Fibroblast of skin of abdomen (primary cell): ENCODE data around the gene ARHGAP26.

Source experiments
- DNase-seq: peaks from one replicate; pipeline ENCODE4 v3.0.0-alpha.2; 2013

Gene ARHGAP26

DNA sequence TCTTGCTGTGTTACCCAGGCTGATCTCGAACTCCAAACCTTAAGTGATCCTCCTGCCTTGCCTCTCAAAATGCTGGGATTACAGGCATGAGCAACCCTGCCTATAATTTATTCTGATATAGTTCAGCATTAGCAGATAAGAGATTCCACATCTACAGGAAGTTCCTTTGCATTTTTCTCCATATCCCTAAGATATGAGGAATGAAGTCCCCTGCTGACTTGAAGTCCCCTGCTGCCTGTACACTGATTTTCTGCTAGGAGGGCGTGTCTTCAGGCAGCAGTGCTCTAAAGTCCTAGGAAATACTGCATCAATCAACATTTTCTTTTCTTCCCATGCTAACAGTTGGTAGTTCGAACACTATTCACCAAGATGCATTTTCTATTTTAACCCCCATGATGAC lies 105.8 kb downstream of the ARHGAP26 start:
- no peak for DNase-seq

DNA sequence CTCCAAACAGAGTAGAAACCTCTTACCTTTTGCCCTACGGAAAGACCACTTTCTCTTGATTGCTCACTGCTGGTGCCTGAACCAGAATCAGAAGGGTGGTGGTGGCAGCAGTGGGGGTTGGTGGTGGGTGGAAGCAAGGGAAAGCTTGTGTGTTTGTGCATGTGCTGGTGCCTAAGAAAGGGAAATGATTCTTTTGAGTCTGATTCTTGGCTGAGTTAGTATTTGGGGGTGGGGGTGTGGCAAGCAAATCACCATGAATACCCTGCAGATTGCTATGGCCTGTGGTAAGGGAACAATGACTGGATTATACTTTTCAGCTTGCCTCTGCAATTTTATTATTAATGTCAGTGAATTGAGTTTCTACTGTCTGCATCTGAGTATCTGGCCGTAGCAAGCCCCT lies 106.6 kb downstream of the ARHGAP26 start:
- DNase-seq = no peak

DNA sequence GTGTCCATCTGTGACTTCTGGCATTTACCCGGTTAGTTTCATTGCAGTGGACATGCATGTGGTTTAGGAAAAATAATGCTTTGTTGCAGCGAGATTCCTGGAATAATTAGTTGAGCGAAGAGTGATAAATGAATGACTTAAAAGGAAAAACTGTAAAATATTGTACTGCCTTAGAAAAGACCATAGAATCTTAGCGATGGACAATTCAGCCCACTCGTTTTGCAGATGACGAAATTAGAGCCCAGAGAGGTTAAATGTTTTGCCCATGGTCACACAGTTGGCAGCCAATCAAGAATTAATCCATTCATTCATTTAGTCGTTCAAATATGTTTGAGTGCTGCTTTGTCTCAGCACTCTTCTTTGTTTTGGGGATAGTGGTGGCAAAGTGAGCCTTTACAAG lies 107.9 kb downstream of the ARHGAP26 start:
- no peak for DNase-seq

DNA sequence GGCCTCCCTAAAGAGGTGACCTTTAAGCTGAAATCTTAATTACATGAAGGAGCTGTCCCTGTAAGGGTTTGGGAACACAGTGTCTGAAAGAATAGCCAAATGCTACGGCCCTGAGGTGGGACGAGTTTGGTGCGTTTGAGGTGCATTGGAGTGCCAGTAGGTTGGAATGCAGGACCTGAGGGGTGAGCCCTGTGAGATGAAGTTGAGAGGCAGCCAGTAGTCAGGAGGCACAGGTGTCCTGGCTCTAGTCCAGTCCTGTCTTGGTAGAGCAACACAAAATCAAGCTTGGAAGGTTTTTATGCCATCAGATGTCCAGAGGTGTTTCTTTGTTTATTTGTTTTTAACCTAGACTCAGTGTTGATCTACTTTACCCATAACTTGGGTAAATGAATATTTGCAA lies 108.5 kb downstream of the ARHGAP26 start:
- no peak for DNase-seq

DNA sequence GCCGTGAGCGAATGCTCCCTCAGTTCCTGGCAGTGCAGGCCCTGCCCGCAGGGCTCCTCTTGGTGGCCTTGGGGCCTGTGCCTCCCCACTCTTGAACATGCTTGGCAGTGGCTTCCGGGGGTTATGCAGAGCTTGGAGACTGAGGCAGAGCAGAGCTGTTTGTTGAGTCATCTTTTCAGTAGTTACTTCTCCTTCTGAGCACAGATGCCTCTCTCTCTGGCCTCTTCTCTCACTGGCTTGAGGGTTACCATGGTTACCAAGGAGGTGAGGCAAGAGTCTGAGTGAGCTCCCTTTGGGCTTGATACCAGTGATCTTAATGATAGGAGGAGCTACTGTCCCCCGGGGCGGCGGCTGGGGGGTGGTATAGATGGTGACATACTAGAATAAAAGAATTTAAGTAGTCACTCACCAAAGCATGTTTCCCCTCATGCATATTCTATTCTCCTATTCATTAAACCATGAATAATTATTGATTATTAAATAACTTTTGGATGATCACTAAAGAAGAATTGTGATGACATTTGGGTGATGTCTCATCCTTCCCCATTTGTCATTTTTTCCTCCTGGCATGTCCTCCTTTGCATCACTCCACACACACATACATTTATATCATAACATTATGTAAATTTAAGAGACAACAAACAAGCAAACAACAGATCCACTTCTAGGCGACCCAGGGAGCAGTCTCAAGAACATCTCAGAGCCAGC lies 111.1 kb downstream of the ARHGAP26 start:
- peak; percentile 75 for DNase-seq

DNA sequence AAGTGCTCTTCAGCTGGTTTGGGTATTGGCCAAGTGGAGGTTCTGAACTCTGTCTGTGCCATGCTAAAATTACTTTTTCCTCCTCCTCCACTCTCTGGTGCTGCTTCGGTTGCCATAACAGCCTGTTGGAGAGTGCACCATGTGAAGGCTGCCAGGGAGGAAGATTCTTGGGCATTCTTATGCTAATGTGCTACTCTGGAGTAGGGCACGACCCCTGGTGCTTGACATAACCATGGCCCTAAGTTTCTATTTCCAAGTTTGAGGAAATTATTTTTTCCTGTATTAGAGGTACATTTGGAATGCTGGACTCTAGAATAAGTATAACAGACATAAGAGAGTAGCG lies 111.6 kb downstream of the ARHGAP26 start:
- no peak for DNase-seq

DNA sequence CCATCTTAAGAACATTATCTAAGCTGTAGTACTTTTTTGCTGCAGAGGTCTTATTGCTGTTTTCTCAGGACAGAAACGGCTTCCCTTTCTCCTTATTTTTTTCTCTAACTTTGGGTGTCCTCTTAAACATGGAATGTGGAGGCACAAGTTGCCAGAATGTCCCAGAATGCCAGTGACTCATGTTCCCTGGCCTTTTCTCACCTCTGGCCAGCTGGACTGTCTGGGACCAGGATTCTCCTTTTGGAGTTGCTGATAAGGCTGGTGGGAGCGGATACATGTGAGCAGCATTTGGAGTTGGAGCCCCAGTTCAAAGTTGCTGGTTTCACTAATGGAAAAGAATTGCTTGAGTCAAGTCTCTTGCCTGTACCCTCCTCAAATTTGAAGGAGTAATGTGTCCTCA lies 112.8 kb downstream of the ARHGAP26 start:
- DNase-seq = peak; percentile 35

DNA sequence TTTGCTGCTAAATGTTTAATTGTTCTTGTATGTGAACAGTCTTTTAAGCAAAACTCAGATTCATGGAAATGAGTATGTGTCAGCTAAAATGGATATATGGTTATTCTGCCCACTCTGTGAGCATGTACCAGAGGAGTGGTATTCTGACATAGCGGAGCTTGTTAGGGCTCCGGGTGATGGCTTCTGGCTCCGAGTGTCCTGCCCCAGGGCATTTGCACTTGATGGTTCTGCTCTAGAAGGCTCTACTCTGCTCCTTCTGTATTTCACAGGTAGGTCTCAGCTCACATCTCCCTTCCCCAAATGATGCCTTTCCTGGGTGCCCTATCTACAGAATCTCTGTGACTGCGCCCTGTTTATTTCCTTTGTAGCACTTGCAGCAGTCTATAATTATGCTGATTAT lies 113.3 kb downstream of the ARHGAP26 start:
- no peak for DNase-seq

DNA sequence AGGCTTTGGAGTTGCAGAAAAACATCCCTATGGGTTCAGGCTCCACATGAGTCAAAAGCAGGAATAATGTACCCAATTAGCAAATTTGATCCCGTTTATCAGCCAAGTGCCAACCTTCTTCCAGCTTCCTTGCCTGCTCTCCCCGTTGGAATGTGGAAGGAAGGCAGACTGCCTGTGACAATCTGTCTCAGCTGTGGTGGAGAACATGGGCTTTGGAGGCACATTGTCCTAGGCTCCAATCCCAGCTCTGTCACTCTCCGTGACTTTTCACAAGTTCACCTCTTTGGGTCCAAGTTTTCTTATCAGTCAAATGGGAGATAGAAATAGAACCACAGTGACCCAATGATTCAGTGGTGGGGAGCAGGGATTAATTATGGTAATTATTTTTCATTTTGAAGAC lies 113.9 kb downstream of the ARHGAP26 start:
- no peak for DNase-seq

DNA sequence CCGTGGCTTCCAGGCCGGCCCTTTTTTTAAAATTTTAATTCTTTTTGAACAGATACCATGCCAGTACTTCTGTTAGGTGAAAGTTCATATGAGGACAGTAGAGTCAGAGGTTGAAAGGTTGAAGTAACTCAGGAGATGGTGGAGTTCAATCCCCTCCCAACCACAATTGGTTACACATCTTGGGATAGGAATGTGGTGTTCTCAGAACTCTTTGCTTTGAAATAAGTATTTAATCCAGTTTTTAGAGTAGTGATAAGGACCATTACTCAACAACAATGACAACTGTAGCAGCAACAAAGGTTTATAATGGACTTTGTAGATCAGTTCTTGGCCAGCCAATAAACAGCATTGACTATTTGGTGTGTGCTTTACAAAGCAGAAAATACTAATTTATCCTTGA lies 116.0 kb downstream of the ARHGAP26 start:
- no peak for DNase-seq

DNA sequence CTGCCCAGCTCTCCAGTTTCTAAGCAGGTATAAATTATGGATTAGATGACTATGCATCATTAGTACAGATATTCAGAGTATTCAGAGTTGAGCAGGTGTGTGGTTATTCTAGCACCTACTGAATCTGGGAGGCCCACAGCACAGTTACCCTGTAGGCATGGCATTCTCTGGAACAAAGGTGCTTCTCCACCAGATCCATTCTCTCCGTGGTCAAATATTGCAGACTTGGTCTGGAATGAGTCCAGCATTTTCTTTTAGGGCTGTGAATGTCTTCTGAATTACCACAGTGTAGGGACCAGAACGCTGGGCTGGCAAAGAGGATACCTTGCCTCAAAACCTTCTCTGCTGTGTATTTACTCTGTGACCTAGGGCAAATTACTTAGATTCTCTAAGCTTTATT lies 116.8 kb downstream of the ARHGAP26 start:
- no peak for DNase-seq

DNA sequence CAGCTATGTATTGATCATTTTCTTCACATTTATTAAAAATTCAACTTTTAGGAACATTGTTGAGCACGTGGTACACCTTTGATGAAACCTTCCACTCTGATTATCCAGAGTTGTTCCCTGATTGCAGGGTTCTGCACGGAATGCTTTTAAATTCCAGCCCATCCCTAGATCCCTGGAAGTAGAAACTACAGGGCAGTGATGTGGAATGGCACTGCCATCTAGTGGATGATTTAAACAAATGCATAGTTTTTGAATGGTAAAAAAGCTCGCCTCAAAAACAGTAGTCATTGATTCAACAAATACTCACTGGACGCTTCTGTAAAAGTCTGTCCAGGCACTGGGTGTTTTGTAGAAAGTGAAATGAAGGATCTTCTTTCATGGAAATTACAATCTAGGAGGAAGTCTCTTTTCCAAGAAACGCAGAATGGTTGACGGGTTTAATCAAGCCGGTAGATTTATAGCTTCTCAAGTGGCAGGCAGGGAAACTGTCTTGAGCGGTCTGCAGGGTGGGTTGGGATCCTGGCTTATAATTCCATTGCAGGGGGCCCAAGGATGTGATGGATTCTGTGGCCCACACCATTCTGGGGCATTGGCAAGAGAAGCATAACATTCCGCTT lies 118.4 kb downstream of the ARHGAP26 start:
- peak; percentile 60 for DNase-seq

DNA sequence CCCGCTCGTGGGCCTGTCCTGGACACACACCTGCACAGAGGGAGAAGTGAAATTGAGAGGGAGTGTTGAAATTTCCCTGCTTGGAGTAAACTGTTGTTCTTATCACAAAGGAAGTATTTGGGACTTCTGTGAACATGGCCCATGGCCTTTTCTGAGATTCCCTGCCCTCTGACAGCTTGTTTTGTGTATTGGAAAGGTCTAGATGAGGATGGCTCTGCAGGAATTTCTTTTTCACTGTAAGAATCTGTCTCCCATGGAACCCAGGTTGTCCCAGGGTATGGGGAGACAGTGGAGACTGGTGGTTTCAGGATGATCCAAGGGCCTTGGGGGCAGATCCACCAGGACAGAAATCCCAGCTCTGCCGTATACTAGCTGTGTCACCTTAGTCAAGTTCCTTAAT lies 121.8 kb downstream of the ARHGAP26 start:
- DNase-seq = no peak

DNA sequence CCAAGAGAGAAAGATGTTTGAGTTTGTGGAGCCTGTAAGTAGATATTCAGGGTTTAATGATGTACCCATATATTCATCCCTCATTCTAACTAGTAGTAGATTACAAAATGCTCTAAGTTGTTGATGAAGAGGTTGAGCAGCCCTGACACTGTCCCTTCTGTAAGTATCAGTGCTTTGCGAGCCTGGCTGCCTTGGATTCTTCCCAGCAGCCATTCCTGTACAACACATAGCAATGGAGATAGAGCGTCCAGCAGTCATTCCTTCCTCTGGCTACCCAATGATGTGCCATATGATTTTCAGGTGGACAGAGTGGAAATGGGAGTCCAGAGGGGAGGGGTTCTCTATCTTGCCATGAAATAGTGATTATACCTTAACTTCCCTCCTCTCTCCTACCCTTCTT lies 124.1 kb downstream of the ARHGAP26 start:
- DNase-seq = no peak

DNA sequence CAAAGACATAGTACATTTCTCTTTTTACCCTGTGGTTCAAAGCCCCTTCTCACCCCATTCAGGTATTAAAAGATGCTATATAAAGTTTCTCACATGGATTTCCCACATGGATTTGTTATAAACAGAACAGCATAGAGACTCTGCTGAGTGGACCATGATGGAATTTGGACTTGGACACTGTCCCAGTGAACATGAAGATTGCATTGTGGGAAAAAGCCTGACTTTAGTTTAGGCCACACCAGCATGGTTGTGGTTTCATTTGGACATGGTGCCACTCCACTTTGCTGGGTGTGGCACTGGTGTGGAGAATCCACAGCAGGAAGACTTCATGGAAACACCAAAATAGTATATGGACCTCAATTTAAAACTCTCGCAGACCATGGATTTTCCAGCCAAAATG lies 124.6 kb downstream of the ARHGAP26 start:
- peak; percentile 69 for DNase-seq

DNA sequence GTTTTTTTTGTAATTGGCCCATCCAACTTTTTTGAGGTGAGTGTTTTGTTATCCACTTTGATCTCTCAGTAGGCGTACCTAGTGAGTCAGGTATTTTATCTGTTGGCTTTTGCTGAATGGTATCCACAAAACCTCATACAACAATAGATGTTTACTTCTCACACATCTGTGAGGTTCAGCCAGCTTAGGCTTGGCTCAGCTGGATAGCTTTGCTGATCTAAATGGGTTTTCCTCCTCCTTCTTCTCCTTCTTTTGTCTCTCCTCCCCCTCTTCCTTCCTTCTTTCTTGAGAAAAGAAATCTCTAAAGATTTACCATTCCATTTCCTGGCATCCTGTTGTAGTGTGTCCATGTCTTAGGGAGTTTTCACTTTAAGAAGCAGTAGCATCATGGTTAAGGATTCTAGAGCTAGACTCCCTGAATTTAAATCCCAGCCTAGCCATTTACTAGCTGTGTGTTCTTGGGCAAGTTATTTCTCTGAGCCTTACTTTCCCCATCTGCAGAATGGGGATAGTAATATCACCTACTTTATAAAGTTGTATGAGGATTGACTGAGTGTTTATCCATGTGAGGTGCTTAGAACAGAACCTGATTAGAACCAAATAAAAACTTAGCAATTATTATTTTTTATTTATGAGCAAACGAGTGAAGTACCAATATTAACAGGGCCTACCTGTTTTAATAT lies 126.3 kb downstream of the ARHGAP26 start:
- DNase-seq = no peak

DNA sequence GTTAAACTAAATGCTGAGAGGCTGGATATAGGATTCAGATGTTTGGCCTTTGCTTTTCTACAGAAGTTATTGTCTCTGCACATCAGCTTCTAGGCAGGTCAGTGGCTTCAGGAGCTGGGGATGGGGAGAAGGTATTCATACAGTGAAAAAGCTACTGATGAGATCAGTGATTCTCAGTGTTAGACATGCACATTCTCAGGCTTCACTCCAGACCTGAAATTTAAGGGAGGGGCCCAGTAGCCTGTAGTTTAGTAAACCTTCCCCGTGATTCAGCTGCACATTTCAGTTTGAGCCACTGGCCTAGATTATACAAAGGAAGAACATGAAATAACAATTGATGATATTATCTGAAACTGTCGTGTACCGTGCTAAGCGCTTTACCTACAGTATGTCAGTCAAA lies 127.2 kb downstream of the ARHGAP26 start:
- no peak for DNase-seq

DNA sequence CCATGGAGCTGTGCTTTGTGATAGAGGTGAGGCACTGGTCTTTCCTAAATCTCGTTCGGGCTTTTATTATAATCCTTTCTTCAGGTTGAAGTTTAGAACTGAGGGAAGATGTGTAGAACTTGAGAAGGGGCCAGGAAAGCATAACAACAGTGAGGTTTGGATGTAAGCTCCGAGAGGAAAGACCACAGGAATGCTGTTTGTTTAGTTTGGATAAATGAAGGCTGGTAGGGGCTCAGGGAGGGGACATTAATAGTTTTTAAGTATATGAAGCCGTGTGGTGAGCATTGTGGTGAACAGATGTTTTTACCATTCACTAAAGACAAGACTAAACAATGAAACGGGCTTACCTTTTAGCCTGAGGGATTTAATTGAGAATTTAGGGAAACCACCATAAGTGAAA lies 130.8 kb downstream of the ARHGAP26 start:
- DNase-seq = peak; percentile 86

DNA sequence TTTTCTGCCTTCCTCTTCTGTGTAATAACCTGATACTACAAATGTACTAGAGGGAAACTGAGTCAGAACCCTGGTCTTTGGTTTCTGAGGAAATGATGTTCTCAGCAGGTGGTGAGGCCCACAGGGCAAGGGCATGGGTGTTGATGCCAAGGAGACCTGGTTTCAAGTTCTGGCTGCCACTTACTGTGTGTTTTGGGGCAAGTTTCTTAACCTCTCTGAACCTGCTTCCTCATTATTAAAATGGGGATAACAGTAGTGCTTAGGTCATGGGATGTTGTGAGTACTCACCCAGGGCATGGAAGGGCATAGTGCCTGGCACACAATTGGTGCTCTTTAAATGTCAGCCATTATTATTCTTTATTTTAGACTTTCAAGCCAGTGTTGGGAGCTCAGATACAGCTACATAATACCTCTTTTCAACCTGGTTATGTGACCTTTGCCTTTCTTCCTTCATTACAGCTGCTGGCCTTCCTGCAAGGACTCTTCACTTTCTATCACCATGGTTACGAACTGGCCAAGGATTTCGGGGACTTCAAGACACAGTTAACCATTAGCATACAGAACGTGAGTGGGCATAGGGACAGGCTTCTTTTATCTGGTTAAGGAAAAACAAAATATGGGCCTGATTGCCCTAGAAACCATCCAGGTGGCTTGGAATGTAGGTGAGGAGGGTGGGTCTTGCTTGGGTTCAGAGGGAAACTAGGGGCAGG lies 131.5 kb downstream of the ARHGAP26 start:
- no peak for DNase-seq

DNA sequence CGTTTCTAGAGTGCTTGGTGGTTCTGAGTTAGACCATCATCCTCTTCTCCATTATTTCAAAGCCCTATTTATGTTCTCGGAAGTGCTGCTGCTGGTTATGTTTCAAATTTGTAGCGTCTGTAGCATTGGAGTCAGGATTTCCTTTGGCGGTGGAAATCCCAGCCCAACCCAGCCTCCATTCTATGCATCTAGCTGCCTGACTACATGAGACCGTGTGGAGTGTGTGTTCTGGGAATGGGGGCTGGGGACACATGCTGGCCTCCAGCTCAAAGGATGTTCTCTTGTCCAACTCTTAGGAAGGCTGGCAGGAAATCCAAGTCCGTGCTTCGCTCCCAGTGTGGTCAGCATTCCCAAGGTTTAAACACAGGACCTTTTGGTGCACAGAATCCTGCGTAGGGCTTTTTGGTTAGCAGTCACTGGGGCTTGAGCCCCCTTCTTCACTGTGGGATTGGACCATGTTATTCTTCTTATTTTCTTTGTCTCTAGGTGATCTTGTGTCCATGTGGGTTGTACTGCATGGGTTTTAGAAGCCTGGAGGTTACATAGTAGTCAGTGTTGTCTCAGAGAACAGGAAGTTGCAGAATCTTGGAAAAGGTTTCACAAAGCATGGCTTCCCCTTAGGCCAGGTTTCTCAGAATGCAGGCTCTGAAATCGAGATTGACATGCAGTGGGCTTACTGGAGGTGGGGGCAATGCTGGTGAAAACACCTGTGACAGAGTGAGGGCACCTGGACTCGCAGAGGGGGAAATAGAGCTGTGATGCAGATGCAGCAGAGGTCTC lies 132.2 kb downstream of the ARHGAP26 start:
- DNase-seq = no peak

DNA sequence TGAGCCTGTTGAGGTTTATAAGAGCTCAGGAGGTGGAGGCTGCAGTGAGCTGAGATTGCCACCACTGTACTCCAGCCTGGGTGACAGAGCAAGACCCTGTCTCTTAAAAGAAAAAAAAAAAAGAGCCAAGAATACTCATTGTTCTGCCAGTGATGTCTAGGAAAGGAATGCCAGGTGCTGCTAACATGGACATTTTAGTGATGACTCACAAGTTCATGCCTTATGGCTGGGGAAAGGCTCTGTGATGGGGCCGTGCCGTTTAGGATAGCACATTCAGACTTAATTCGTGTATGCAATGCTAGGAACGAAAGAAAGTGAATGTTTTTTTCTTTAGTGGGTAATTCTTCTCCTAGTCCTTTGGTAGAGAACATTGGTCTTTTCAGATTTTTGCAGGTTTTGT lies 134.2 kb downstream of the ARHGAP26 start:
- DNase-seq = peak; percentile 43

DNA sequence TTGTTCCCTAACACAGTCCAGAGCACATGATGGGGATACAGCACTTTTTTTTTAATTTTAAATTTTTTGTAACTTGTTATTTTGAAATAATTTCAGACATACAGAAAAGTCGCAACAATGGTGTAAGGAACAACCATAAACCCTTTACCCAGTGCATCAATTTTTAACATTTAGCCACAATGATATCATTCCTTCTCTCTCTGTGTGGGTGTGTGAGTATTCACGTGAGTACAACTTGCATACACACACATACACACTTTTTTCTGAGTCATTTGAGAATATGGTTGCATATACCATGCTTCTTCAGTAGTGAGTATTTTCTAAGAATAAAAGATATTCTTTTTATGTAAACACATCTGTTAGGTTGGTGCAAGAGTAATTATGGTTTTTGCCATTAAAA lies 135.2 kb downstream of the ARHGAP26 start:
- no peak for DNase-seq
